HepG2 (cell line): ENCODE data around the gene DYNC1LI2. TPM values are rescaled to one million over a fixed set of nuclear protein-coding genes. Genes with fewer than 3 reads are reported as not detected.

Experiments used
- ETV5 ChIP-seq: IDR thresholded peaks from 2 replicates; pipeline ENCODE4 v1.6.1; 2018; ENCODE audit warnings: missing biosample characterization, missing genetic modification reagents, inconsistent platforms, borderline replicate concordance
- GTF3A ChIP-seq: sonication (generic); formaldehyde crosslinking; conservative IDR thresholded peaks from 2 replicates; pipeline ENCODE4 v1.4.0; 2020; ENCODE audit warnings: mild to moderate bottlenecking, missing genetic modification reagents
- HIVEP1 ChIP-seq: sonication (generic); formaldehyde crosslinking; IDR thresholded peaks from 2 replicates; pipeline ENCODE4 v1.4.0; 2020; ENCODE audit warnings: mild to moderate bottlenecking, missing genetic modification reagents
- HNRNPUL1 ChIP-seq: fragments of 200-400 bp; formaldehyde crosslinking; IDR thresholded peaks from 2 replicates; pipeline ENCODE4 v1.6.1; 2017; ENCODE audit warnings: low read depth, mild to moderate bottlenecking, low read length, moderate library complexity
- MAZ ChIP-seq, 2 experiments: sonication (generic) in 1 of 2; formaldehyde crosslinking in 1 of 2; IDR thresholded peaks; 2 replicates each; pipeline versions ENCODE4 v1.5.0 to v1.6.1; 2012 to 2020; ENCODE audit warnings: low read depth in 2 of 2, mild to moderate bottlenecking in 2 of 2, borderline replicate concordance in 1 of 2, improper control_type of control experiment in 1 of 2, low read length in 1 of 2, missing genetic modification reagents in 1 of 2, moderate library complexity in 1 of 2
- MED1 ChIP-seq: sonication (generic); formaldehyde crosslinking; IDR thresholded peaks from 2 replicates; pipeline ENCODE4 v1.4.0; 2020; ENCODE audit warnings: missing genetic modification reagents
- PRDM10 ChIP-seq: sonication (generic); formaldehyde crosslinking; IDR thresholded peaks from 2 replicates; pipeline ENCODE4 v1.4.0; 2020; ENCODE audit warnings: low read depth, missing genetic modification reagents
- SKIL ChIP-seq: sonication (generic); formaldehyde crosslinking; IDR thresholded peaks from 2 replicates; pipeline ENCODE4 v1.8.0; 2022; ENCODE audit warnings: missing genetic modification reagents, mild to moderate bottlenecking, moderate library complexity, borderline replicate concordance
- THAP7 ChIP-seq: sonication (generic); formaldehyde crosslinking; IDR thresholded peaks from 2 replicates; pipeline ENCODE4 v1.8.1; 2023; ENCODE audit warnings: mild to moderate bottlenecking, missing genetic modification reagents
- THAP8 ChIP-seq: sonication (generic); formaldehyde crosslinking; IDR thresholded peaks from 2 replicates; pipeline ENCODE4 v1.5.1; 2020; ENCODE audit warnings: missing genetic modification reagents, mild to moderate bottlenecking, borderline replicate concordance
- TMF1 ChIP-seq: sonication (generic); formaldehyde crosslinking; IDR thresholded peaks from 2 replicates; pipeline ENCODE4 v1.8.1; 2022; ENCODE audit warnings: low read depth, missing genetic modification reagents
- ZBTB4 ChIP-seq: sonication (generic); formaldehyde crosslinking; IDR thresholded peaks from 2 replicates; pipeline ENCODE4 v1.4.0; 2020; ENCODE audit warnings: missing genetic modification reagents, mild to moderate bottlenecking, borderline replicate concordance
- ZNF205 ChIP-seq: IDR thresholded peaks from 2 replicates; pipeline ENCODE4 v1.6.1; 2018; ENCODE audit warnings: missing biosample characterization, missing genetic modification reagents
- ZNF24 ChIP-seq: fragments of 450-650 bp; IDR thresholded peaks from 2 replicates; pipeline ENCODE4 v1.6.1; 2017; ENCODE audit warnings: antibody characterized with exemption, mild to moderate bottlenecking
- ZNF543 ChIP-seq: sonication (generic); formaldehyde crosslinking; IDR thresholded peaks from 2 replicates; pipeline ENCODE4 v1.4.0; 2020; ENCODE audit warnings: mild to moderate bottlenecking, missing genetic modification reagents
- ZNF557 ChIP-seq: sonication (generic); formaldehyde crosslinking; IDR thresholded peaks from 2 replicates; pipeline ENCODE4 v1.4.0; 2020; ENCODE audit warnings: missing genetic modification reagents
- ZNF749 ChIP-seq: sonication (generic); formaldehyde crosslinking; IDR thresholded peaks from 2 replicates; pipeline ENCODE4 v1.8.0; 2022; ENCODE audit warnings: mild to moderate bottlenecking, missing genetic modification reagents, moderate library complexity, borderline replicate concordance
- ZNF75D ChIP-seq: sonication (generic); formaldehyde crosslinking; IDR thresholded peaks from 2 replicates; pipeline ENCODE4 v1.8.1; 2023; ENCODE audit warnings: missing genetic modification reagents, mild to moderate bottlenecking, borderline replicate concordance
- ZSCAN31 ChIP-seq: sonication (generic); formaldehyde crosslinking; IDR thresholded peaks from 2 replicates; pipeline ENCODE4 v1.5.0; 2020; ENCODE audit warnings: low read depth, mild to moderate bottlenecking, missing genetic modification reagents
- polyA plus RNA-seq, 8 experiments: library from polyadenylated mRNA; depleted of rRNA in 3 of 8; stranded (reverse) in 7 of 8; unstranded in 1 of 8; fragments of >200 nt; fragmentation: Illumina TruSeq in 4 of 8; extraction: Trizol in 4 of 8; gene quantifications; 2 replicates each; pipeline versions ENCODE4 v1.2.1 to v1.2.3, GENCODE V29; 2011 to 2016; ENCODE audit warnings: low read depth in 4 of 8, missing spikeins in 1 of 8, mixed read lengths in 1 of 8; ENCODE audit not compliant: insufficient read depth in 1 of 8
- total RNA-seq, 5 experiments: library from RNA; depleted of rRNA; stranded (reverse); fragments of >200 nt; fragmentation: Illumina TruSeq; extraction: Trizol; gene quantifications; 2 replicates each; pipeline ENCODE4 v1.2.3, GENCODE V29; 2016; ENCODE audit warnings: low read depth in 1 of 5

DYNC1LI2 gene
- total and polyA plus RNA-seq, 2 of the 13 experiments (the other 11 are each of a cell fraction or from before 2014, with no cell fraction given): 65.5 to 135 TPM

GRCh38 chr16:66695471-66695934, 55.9 kb downstream of the DYNC1LI2 start (continued):
- TF ChIP-seq THAP7: no peak
- no peak for TF ChIP-seq SKIL (CRISPR knock-in tag)
- no peak for TF ChIP-seq ZNF543 (CRISPR knock-in tag)
- no peak for TF ChIP-seq ZNF749 (CRISPR knock-in tag)
- TF ChIP-seq PRDM10 (CRISPR knock-in tag): 0 out of 2 replicates have a peak, but pooled peaks have one; percentile 10
- TF ChIP-seq ZNF557 (CRISPR knock-in tag): no peak
- TF ChIP-seq GTF3A (CRISPR knock-in tag): no peak
- no peak for TF ChIP-seq ZNF24
- TF ChIP-seq HNRNPUL1: no peak
- no peak for TF ChIP-seq ZSCAN31 (CRISPR knock-in tag)
- TF ChIP-seq HIVEP1: no peak
- TF ChIP-seq ETV5 (CRISPR knock-in tag): no peak
- no peak for TF ChIP-seq TMF1
- no peak for TF ChIP-seq ZBTB4 (CRISPR knock-in tag)
- TF ChIP-seq MAZ (IDR thresholded peaks at IDR 0.05; ENCODE audit: borderline replicate concordance, low read depth, low read length): no peak
- no peak for TF ChIP-seq MAZ (CRISPR knock-in tag; IDR thresholded peaks at IDR 0.05; ENCODE audit: low read depth)
- TF ChIP-seq ZNF75D (CRISPR knock-in tag): no peak
- TF ChIP-seq ZNF205 (CRISPR knock-in tag): 0 out of 2 replicates have a peak, but pooled peaks have one; percentile 12
- no peak for TF ChIP-seq MED1 (CRISPR knock-in tag)
- peak; percentile 42; the same call in 1 of the 2 replicates for TF ChIP-seq THAP8
